Measurements from ENCODE around the gene SPPL3.
A peak's percentile ranks its signal among the peaks of the same experiment; 100 is the strongest.

SPPL3 gene

GRCh38 chr12:120885521-120885920 is 18.6 kb downstream of the SPPL3 start:
- H3K4me3 ChIP-seq (ENCODE audit: low read depth, low read length): no peak overlapping the region
- no peak overlapping the region for H3K27ac ChIP-seq (ENCODE audit: extremely low read depth, low read depth, low read length)
- peaks cover 5% of the 10 kb centered on the region for H3K4me1 ChIP-seq (ENCODE audit: control insufficient read depth, insufficient read depth, low read length)
- H3K9me3 ChIP-seq (ENCODE audit: control insufficient read depth, insufficient read depth, low read depth, low read length): no peaks in the 10 kb centered on the region
- ChIA-PET POLR2A (no interaction called here), CTCF (no interaction called here)
- H3K36me3 ChIP-seq (ENCODE audit: control insufficient read depth in 2 of 2, insufficient read depth in 1 of 2, low read length in 2 of 2): no peaks in the 10 kb centered on the region; a peak in 1 of 3 replicates
- TF ChIP-seq GLI4 (tag by site-specific recombination; IDR thresholded peaks at IDR 0.05) (no peak), ZFP41 (tag by site-specific recombination; IDR thresholded peaks at IDR 0.05; ENCODE audit: borderline replicate concordance) (no peak), ZNF544 (tag by site-specific recombination; IDR thresholded peaks at IDR 0.05) (no peak), ZNF362 (tag by site-specific recombination; IDR thresholded peaks at IDR 0.05) (0 out of 2 replicates have a peak, but pooled peaks have one; percentile 28)

- CTCF ChIA-PET: no interaction called here
- Histone ChIP-seq H3K4me1 (ENCODE audit: control insufficient read depth, insufficient read depth, low read length) (peaks cover 7% of the 10 kb centered on the region), H3K9me3 (ENCODE audit: control insufficient read depth, insufficient read depth, low read depth, low read length) (no peaks in the 10 kb centered on the region), H3K4me3 (ENCODE audit: low read depth, low read length) (no peak overlapping the region), H3K27ac (ENCODE audit: extremely low read depth, low read depth, low read length) (no peak overlapping the region), H3K36me3 (ENCODE audit: control insufficient read depth in 2 of 2, insufficient read depth in 1 of 2, low read length in 2 of 2) (no peaks in the 10 kb centered on the region; a peak in 1 of 3 replicates)
- POLR2A ChIA-PET: no interaction called here
- no peak for TF ChIP-seq ZNF658 (tag by site-specific recombination; IDR thresholded peaks at IDR 0.05)
- TF ChIP-seq ZNF18 (tag by site-specific recombination; IDR thresholded peaks at IDR 0.05): 0 out of 2 replicates have a peak, but pooled peaks have one; percentile 39
Measured at GRCh38 chr12:120884644-120885043, 19.5 kb downstream of the SPPL3 start.

GRCh38 chr12:120882055-120882555 is 22.1 kb downstream of the SPPL3 start:
- H3K36me3 ChIP-seq (ENCODE audit: control insufficient read depth in 2 of 2, insufficient read depth in 1 of 2, low read length in 2 of 2): no peaks in the 10 kb centered on the region; a peak in 1 of 3 replicates
- ChIA-PET CTCF (interaction anchor here (0.7 kb wide), 2 partner anchors 34 to 126 kb away, joined by 3 read pairs; no protein-coding TSS in a partner anchor), POLR2A (no interaction called here)
- H3K9me3 ChIP-seq (ENCODE audit: control insufficient read depth, insufficient read depth, low read depth, low read length): no peaks in the 10 kb centered on the region
- H3K4me3 ChIP-seq (ENCODE audit: low read depth, low read length): no peak overlapping the region
- no peak overlapping the region for H3K27ac ChIP-seq (ENCODE audit: extremely low read depth, low read depth, low read length)
- H3K4me1 ChIP-seq (ENCODE audit: control insufficient read depth, insufficient read depth, low read length): peaks cover 7% of the 10 kb centered on the region
- TF ChIP-seq ZNF558 (tag by site-specific recombination; IDR thresholded peaks at IDR 0.05): no peak
- TF ChIP-seq PRDM10 (tag by site-specific recombination; IDR thresholded peaks at IDR 0.05): no peak
- peak; percentile 94 for TF ChIP-seq PRDM4 (tag by site-specific recombination; IDR thresholded peaks at IDR 0.05)
- peak; percentile 68; the same call in 1 of the 2 replicates for TF ChIP-seq ZNF792 (tag by site-specific recombination; IDR thresholded peaks at IDR 0.05)

All from HEK293 (cell line).